Measurements from ENCODE around the gene CYB5R3.
"Not testable (repeated sequence)": the region's sequence is repeated elsewhere in the genome, so short reads cannot be mapped to it uniquely, and the experiment has no call there.

The CYB5R3 gene

DNA sequence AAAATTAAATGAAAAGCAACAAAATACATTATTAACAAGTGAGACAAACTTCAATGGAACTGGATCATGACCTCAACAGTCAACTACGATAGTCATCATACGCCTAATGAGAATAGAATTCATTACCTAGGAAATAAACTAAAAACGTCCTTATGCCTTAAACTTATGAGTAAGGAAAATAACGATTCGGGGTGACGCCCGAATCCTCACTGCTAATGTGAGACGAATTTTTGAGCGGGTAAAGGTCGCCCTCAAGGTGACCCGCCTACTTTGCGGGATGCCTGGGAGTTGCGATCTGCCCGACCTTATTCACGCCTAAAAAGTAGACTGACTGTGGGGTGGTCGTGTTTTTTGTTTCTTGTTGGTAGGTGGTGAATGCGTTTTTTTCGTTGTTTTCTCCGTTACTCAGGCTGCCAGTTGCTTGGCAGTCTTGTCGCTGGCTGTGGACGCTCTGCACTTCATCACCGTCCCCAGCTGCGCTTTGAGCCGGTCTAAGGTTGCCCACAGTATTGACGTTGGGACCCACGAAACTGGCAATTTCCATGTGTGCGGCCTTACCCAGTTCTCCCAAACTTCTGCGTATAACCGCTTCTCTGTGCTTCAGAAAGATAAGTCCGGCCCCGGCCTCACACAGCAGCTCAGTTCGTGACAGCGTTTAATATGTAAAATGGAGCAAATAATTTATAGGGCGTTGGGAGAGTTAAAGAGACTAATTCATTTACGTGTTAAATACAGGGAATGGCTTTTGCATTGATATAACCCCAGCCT is 33.9 kb downstream of the CYB5R3 start:
- CTCF ChIA-PET = no interaction called here
- H3K4me3 Mint-ChIP-seq = peak overlapping the region; percentile 94
- H3K4me1 Mint-ChIP-seq = peaks cover 56% of the 10 kb centered on the region
- peaks cover 23% of the 10 kb centered on the region for H3K36me3 Mint-ChIP-seq
- peak overlapping the region; percentile 100 for H3K27ac Mint-ChIP-seq
- H3K27me3 Mint-ChIP-seq = peaks cover 4% of the 10 kb centered on the region
- no peaks in the 10 kb centered on the region for H3K9me3 Mint-ChIP-seq
- peak; percentile 92 for DNase-seq

DNA sequence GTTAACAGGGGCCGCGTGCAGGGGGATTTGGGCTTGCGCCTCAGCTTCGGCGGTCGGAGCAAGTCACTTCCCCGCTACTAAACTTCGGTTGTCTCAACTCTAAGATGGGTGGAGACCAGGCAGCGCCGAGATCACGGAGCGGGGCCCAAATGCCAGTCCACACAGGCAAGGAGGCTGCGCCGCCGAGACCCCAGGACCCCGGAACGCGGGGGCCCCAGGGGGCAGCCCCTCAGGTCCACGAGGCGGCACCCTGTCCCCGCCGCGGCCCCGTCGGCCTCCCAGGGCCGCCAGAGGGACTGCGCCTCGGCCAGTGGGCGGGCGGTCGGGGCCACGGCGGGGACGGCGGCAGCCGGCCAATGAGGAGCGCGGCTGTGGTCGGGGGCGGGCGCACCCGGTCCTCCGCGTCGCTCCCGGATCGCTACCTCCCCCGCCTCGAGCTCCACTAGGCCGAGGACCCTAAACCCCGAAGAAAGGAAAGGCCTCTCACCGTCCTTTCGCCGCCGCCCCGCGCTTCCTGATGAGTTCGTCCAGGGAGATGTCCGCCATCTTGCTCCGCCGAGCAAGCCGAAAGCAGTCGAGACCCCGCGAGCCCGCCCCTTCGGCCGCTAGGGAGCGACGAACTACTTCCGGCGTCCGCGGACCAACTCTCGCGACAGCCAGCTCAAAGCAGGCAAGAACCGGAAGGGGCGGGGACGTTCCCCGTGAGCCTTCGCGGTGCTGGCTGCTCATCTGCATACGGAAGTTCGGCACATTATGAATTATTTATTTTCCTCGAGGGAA is 34.7 kb downstream of the CYB5R3 start, which contains the start of gene POLDIP3:
Gene POLDIP3, minus strand, starts transcription at position 572 of the 780 bp plus-strand sequence. Its CDS starts 26 bp downstream, at position 546.
- Mint-ChIP-seq H3K4me1 (peaks cover 61% of the 10 kb centered on the region), H3K27ac (peak within 1 kb of the TSS; percentile 100), H3K27me3 (peaks cover 4% of the 10 kb centered on the region), H3K4me3 (peak within 1 kb of the TSS; percentile 94), H3K36me3 (peaks cover 26% of the 10 kb centered on the region), H3K9me3 (no peaks in the 10 kb centered on the region)
- DNase-seq = peak; percentile 99
- CTCF ChIA-PET = interaction anchor here (1.4 kb wide), 1 partner anchor 171 kb away, joined by 4 read pairs; no protein-coding TSS in a partner anchor

DNA sequence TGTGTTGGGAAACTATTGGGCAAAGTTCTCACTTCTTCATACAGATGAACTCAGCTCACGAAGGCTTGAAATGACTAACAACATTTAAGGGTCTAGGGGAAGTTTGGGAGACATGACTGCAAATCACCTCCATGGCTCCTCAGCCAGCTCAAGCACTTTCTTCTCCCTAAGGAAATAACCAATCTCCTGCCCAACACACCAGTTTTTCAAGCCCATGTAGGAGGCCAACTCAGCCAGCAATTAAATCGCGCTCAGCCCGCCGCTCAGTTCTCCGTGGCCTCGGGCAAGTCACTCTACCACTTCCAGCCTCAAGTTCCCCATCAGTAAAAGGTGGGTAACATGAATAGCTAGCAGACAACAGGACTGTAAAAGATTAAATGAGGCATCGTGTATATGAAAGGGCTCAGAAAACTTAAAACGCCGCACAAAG is 35.3 kb downstream of the CYB5R3 start:
- DNase-seq = no peak
- no peaks in the 10 kb centered on the region for H3K9me3 Mint-ChIP-seq
- CTCF ChIA-PET = interaction anchor here (1.4 kb wide), 1 partner anchor 170 kb away, joined by 4 read pairs; no protein-coding TSS in a partner anchor
- peak overlapping the region; percentile 92 for H3K27ac Mint-ChIP-seq
- peaks cover 63% of the 10 kb centered on the region for H3K4me1 Mint-ChIP-seq
- peaks cover 4% of the 10 kb centered on the region for H3K27me3 Mint-ChIP-seq
- H3K36me3 Mint-ChIP-seq = peaks cover 26% of the 10 kb centered on the region
- peak overlapping the region; percentile 85 for H3K4me3 Mint-ChIP-seq

DNA sequence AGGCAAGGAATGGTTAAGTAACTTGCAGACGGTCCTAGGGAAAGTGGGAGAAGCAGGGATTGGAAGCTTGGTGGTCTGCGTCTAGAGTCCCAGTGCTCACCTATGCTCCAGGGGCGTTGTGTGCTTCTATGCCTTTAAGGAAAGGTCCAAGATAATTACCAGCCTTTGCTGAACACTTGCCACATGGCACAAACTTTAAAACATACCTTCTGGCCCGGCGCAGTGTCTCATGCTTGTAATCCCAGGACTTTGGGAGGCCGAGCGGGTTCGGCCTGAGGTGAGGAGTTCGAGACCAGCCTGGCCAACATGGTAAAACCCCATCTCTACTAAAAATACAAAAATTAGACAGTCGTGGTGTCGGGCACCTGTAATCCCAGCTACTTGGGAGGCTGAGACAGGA is 36.9 kb downstream of the CYB5R3 start:
- Mint-ChIP-seq H3K4me3 (peak overlapping the region; percentile 85), H3K4me1 (peaks cover 60% of the 10 kb centered on the region), H3K36me3 (peaks cover 28% of the 10 kb centered on the region), H3K9me3 (no peaks in the 10 kb centered on the region), H3K27me3 (peaks cover 4% of the 10 kb centered on the region), H3K27ac (peak overlapping the region; percentile 92)
- DNase-seq = no peak
- CTCF ChIA-PET = no interaction called here

DNA sequence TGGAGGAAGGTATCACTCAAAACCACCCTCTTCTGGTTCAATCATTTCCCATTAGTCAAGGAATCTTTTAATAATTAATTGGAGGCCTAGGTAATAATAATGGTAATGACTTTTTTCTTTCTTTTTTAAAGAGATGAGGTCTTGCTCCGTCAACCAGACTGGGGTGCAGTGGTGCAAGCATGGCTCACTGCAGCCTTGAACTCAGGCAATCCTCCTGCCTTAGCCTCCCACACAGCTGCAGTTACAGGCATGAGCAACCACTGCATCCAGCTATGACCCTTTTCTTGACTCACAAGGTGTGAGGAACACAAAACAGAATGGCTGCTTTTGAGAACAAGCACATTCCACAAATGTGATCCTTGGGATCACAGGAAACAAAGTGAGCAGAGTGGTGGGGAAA is 38.1 kb downstream of the CYB5R3 start:
- Mint-ChIP-seq H3K9me3 (no peaks in the 10 kb centered on the region), H3K36me3 (peaks cover 31% of the 10 kb centered on the region), H3K4me1 (peaks cover 53% of the 10 kb centered on the region), H3K4me3 (no peak overlapping the region), H3K27ac (no peak overlapping the region), H3K27me3 (peaks cover 4% of the 10 kb centered on the region)
- CTCF ChIA-PET = interaction anchor here (0.7 to 1.2 kb wide), 2 partner anchors 15 to 116 kb away, joined by 3 read pairs; no protein-coding TSS in a partner anchor
- DNase-seq = no peak

DNA sequence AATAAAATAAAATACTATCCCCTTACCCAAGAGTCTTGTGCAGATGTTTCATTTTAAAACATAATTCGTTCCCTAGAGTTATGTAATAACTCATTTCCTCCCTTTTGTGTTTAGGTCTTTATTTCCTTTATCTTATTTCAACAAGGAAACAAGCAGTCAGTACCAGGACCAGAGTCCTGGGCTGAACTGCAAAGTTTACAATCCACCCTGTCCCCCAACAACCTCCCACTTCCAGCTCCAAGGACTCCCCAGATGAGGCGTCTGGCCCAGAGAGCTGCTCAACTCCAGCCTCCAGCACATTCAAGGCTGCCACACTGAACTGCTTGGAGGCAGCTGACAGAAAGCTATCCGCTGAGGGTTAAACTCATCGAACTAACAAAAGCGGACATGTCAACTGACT is 39.0 kb downstream of the CYB5R3 start:
- H3K27ac Mint-ChIP-seq = peak overlapping the region; percentile 76
- peaks cover 36% of the 10 kb centered on the region for H3K36me3 Mint-ChIP-seq
- no peak overlapping the region for H3K4me3 Mint-ChIP-seq
- H3K27me3 Mint-ChIP-seq = peaks cover 4% of the 10 kb centered on the region
- no peaks in the 10 kb centered on the region for H3K9me3 Mint-ChIP-seq
- CTCF ChIA-PET = no interaction called here
- no peak for DNase-seq
- H3K4me1 Mint-ChIP-seq = peaks cover 45% of the 10 kb centered on the region

DNA sequence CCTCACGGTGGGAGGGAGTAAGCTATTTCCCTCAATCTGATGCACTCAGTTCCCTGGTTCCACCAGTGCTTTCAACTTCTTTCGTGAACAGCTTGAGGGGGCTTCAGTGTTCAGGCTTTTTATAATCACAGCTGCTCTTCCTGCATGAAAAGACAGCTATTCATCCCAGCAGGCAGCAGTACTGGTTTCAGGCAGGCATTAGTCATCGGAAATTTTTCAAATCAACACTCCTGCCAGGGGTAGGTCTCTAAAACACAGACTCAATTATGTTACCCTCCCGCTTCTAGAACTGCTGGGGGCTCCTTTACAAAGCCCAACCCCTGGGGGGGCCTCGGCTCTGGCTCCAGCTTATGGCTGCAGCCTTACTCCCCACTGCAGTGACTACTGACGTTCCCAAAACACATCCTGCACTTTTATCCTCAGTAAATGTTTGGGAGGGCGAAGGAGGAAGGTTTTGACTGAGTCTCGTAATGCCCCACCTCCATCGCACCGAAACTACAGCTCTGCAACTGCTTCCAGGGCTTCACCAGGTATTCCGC is 40.3 kb downstream of the CYB5R3 start:
- Mint-ChIP-seq H3K27ac (no peak overlapping the region), H3K27me3 (no peaks in the 10 kb centered on the region), H3K36me3 (peaks cover 36% of the 10 kb centered on the region), H3K9me3 (no peaks in the 10 kb centered on the region), H3K4me3 (no peak overlapping the region), H3K4me1 (peaks cover 42% of the 10 kb centered on the region)
- CTCF ChIA-PET = interaction anchor here (0.6 kb wide), 1 partner anchor 411 kb away, joined by 3 read pairs; no protein-coding TSS in a partner anchor
- DNase-seq = no peak

DNA sequence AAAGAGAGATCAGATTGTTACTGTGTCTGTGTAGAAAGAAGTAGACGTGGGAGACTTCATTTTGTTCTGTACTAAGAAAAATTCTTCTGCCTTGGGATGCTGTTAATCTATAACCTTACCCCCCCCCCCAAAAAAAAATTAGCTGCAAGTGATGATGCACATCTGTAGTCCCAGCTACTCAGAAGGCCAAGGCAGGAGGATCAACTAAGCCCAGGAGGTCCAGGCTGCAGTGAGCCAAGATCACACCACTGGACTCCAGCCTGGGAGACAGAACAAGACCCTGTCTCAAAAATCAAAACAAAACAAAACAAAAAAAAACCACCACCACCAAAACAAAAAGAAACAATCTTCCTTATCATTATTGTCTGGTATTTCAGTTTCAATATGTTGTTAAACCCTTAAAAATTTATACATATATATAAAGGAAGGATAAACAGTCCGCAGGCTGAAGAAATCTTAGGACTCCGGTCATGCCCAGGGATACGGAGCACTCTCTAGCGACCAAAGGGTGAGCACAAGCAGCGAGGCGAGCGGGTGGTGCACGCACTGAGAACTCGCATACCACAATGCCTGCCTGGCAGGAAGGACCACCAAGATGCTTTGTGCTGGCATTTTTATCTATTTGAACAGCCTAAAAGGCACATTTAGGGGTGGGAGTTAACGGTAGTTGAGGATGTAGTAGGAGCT is 40.9 kb downstream of the CYB5R3 start:
- no peak for DNase-seq
- Mint-ChIP-seq H3K4me3 (no peak overlapping the region), H3K4me1 (peaks cover 39% of the 10 kb centered on the region), H3K27ac (no peak overlapping the region), H3K27me3 (no peaks in the 10 kb centered on the region), H3K36me3 (peaks cover 36% of the 10 kb centered on the region), H3K9me3 (no peaks in the 10 kb centered on the region)
- CTCF ChIA-PET = interaction anchor here (0.6 kb wide), 1 partner anchor 410 kb away, joined by 3 read pairs; no protein-coding TSS in a partner anchor

DNA sequence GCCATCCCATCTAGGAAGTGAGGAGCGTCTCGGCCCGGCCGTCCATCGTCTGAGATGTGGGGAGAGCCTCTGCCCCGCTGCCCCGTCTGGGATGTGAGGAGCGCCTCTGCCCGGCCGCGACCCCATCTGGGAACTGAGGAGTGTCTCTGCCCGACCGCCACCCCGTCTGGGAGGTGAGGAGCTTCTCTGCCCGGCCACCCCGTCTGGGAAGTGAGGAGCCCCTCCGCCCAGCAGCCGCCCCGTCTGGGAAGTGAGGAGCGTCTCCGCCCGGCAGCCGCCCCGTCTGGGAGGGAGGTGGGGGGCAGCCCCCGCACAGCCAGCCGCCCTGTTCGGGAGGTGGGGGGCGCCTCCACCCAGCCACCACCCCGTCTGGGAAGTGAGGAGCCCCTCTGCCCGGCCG is 41.6 kb downstream of the CYB5R3 start:
- not testable (repeated sequence) for H3K27me3 Mint-ChIP-seq, H3K9me3 Mint-ChIP-seq, H3K4me3 Mint-ChIP-seq, H3K27ac Mint-ChIP-seq, DNase-seq
- peaks cover 33% of the 10 kb centered on the region for H3K4me1 Mint-ChIP-seq
- H3K36me3 Mint-ChIP-seq = peaks cover 35% of the 10 kb centered on the region
- CTCF ChIA-PET = interaction anchor here (1.4 kb wide), 1 partner anchor 15 kb away, joined by 3 read pairs; no protein-coding TSS in a partner anchor

DNA sequence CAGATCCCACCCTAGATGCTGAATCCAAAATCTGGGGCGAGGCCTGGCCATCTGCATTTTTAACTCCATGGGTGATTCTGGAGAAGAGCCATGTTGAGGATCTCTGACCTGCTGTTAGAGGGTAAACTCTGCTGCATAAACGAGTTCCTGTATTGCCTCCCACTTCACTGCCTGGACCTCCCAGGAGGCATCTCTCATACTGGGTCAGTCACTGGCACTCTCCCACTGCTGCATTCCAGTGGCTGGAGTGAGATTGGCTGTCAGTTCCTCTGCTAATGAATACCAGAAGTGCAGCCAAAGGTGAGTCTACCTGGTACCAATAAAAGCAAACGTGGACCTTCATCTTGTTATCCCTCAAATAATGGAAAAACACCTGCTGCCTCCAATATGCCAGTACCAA is 44.8 kb downstream of the CYB5R3 start:
- H3K27me3 Mint-ChIP-seq = no peaks in the 10 kb centered on the region
- DNase-seq = no peak
- no peak overlapping the region for H3K27ac Mint-ChIP-seq
- peaks cover 7% of the 10 kb centered on the region for H3K4me1 Mint-ChIP-seq
- H3K4me3 Mint-ChIP-seq = no peak overlapping the region
- CTCF ChIA-PET = no interaction called here
- H3K36me3 Mint-ChIP-seq = peaks cover 38% of the 10 kb centered on the region
- no peaks in the 10 kb centered on the region for H3K9me3 Mint-ChIP-seq

DNA sequence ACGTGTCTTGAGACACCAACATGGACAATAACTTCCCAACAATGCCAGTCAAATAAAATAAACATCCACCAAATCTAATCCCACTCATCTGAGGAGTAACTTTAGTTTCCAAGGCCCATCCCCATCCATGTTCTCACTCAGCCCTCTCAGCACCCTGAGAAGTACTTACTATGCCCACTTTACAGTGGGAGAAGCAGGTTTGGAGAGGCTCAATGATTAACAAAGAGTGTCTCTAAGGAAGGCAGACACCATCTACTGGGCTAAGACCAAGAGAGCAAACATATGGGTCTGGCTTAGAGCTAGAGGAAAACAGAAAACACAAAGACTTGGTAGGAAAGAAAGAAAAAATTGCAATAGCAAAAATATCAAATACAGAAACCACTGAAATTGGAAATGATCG is 45.8 kb downstream of the CYB5R3 start:
- peaks cover 40% of the 10 kb centered on the region for H3K36me3 Mint-ChIP-seq
- CTCF ChIA-PET = no interaction called here
- H3K27ac Mint-ChIP-seq = peak overlapping the region; percentile 25

DNA sequence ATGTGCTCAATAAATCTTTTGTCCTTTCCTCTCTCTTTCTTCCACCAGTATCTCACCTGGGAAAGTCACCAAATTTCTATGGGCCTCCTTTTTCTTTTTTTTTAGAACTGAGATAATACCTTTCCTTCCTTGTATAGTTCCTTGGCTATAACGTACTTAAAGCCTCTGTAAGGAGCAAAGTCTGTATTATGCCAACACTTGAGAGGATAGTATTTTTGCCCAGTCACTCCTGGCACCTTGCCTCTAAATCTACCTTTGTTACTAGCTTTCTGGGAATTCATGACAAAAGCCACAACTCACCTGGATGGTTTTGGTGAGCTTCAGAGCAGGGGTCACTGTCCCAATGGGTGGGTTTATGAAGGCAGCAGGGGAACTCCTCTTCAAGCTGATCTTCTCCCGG is 46.7 kb downstream of the CYB5R3 start:
- Mint-ChIP-seq H3K9me3 (no peaks in the 10 kb centered on the region), H3K4me3 (no peak overlapping the region), H3K27ac (no peak overlapping the region), H3K4me1 (peaks cover 2% of the 10 kb centered on the region), H3K36me3 (peaks cover 43% of the 10 kb centered on the region), H3K27me3 (no peaks in the 10 kb centered on the region)
- CTCF ChIA-PET = no interaction called here
- no peak for DNase-seq

More for the DNA sequence above, 45.8 kb downstream of the CYB5R3 start:
- H3K4me3 Mint-ChIP-seq = no peak overlapping the region
- H3K9me3 Mint-ChIP-seq = no peaks in the 10 kb centered on the region
- peaks cover 2% of the 10 kb centered on the region for H3K4me1 Mint-ChIP-seq
- no peaks in the 10 kb centered on the region for H3K27me3 Mint-ChIP-seq
- DNase-seq = no peak

DNA sequence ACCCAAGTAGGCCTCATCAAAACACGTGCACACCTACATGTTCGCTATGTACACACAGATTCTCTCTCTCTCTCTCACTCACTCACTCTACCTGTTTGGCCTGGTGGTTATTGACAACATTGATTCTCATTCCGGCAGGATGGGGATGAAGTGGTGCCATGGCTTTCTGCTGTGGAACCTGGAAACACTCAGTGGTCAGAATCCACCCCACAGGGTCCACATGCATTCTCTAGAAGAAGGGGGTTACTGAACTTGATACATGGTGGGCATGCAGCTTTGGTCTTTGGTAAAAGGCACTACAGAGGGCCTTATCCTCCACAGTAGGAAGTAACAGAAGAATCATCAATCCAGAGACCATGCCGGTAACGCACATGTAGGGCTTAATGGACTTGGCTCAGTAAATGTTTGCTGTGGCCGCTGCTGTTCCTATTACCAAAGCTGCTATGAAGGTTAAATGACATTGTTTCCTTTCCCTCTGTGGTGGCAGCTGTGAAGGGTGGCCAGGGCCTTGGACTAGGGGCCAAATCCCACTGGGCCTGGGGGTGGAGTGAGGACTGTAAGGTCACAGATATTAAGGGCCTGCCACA is 47.2 kb downstream of the CYB5R3 start:
- no peak for DNase-seq
- Mint-ChIP-seq H3K9me3 (no peaks in the 10 kb centered on the region), H3K4me3 (no peak overlapping the region), H3K27me3 (no peaks in the 10 kb centered on the region), H3K27ac (no peak overlapping the region), H3K4me1 (peaks cover 2% of the 10 kb centered on the region), H3K36me3 (peaks cover 48% of the 10 kb centered on the region)
- CTCF ChIA-PET = no interaction called here
